NOMO-1 (cell line): ENCODE measurements around the gene TPM1.
A peak's percentile ranks its signal among the peaks of the same experiment; 100 is the strongest.

Source experiments
- DNase-seq, 2 experiments: peaks; one replicate each; lab custom pipeline; 2025; ENCODE audit not compliant: unreplicated experiment in 2 of 2; lab: John Stamatoyannopoulos, UW

Gene TPM1

DNA sequence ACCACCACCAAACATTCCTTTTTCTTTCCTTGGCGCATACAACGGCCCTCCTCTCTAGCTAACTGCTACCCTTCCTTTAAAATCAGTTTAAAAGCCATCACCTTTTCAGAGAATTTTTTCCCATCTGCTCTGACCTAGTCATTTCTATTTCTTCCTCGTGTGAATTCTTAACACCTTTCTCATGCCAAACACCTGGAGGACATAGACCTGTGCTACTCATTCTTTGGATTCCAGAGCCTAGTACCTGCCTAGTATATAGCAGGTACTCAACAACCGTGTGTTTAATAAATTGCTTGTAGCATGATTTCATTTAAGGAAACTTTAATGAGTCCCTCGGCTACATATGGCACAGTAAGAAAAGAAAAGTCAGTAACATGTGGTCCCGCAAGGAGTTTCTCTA lies 2.0 kb upstream of the TPM1 start:
- DNase-seq = no peak

DNA sequence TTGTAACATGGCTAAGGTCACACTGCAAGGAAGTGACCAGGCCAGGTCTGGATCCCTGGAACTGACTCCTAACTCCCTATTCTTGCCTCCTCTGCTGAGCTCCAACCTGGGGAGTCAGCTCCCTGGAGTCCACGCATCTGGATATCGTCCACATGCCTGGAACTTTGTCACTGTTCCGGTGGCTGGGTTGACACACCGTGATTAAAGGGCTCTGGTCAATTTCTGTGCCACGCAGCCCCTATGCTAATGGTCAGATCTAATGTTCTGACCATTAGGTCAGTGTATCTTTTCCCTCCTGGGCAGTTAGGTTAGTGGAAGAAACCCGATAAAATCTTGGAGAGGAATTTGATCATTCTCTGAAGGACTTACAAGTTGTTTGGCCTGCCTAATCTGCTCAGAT lies 1.6 kb upstream of the TPM1 start:
- no peak for DNase-seq

DNA sequence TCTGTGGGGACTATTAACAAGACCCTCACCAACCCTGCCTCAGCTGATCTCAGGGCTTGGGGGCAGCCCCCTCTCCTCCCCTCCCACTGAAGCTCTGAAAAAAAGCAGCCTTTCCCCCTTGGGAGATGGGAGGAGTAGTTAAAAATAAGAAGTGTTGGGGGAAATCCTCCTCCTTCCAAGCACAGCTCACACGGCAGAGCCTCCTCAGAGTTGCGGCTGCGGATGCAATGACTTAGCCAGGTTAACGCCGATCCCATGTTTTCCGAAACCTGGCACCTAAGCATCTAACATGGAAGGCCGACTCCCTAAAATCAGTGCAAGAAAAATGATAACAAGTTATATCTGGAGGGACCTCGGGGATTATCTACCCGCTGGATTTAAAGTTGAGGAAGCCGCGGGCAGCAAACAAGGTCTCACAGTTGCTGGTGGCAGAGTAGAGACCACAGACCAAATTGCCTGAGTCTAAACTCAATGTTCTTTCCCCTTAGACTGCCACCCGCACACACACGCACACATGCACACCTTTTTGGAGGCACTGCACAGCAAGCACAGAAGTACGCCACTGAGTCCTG lies 1.1 kb upstream of the TPM1 start:
- DNase-seq = no peak

DNA sequence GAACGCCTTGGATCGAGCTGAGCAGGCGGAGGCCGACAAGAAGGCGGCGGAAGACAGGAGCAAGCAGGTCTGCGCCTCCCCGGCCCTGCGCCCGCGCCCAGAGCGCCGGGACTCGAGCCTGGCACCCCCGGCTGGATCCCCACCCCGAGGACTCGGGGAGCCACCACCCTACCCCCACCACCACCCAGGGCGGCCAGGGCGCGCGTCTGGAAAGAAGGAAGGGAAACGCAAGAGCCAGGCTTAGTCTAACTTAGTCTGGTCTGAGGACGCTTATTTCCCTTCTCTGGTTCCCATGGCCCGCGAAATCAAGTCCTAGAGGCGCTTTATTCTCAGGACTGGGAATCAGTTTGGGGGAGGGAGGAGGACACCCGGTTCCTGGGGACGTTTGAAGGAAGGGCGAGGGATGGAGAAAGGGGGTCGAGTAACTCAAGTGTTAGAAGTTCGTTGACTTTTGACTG lies 359 bp downstream of the TPM1 start:
- peak in 1 of 2 experiments; percentile 33 for DNase-seq

DNA sequence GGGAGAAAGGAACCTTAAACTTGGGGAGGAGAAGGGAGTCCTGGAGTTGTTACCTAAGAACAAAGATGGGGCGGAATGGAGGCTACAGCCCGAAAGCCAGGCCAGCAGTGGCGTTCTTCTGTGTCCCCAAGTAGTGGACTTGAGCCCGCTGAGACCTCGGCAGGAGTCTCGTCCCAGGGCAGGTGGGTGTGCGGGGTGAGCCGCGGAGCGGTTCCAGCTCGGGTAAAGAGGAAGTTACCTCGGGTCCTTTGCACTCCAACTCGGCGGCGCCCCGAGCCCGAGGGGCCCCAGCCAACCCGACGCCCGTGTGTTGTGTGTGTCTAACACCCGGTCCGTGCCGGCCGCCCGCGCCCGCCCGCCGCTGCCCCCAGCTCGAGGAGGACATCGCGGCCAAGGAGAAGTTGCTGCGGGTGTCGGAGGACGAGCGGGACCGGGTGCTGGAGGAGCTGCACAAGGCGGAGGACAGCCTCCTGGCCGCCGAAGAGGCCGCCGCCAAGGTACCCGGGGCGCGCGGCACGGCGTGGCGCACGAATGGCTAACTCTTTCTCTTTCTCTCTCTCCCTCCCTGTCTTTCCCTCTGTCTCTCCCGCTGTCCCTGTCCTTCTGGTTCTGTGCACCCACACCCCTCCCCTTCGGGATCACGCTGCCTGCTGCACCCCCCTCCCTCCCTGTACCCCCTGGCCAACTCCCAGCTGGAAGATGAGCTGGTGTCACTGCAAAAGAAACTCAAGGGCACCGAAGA lies 959 bp downstream of the TPM1 start:
- peak; percentile 33 to 40 for DNase-seq

DNA sequence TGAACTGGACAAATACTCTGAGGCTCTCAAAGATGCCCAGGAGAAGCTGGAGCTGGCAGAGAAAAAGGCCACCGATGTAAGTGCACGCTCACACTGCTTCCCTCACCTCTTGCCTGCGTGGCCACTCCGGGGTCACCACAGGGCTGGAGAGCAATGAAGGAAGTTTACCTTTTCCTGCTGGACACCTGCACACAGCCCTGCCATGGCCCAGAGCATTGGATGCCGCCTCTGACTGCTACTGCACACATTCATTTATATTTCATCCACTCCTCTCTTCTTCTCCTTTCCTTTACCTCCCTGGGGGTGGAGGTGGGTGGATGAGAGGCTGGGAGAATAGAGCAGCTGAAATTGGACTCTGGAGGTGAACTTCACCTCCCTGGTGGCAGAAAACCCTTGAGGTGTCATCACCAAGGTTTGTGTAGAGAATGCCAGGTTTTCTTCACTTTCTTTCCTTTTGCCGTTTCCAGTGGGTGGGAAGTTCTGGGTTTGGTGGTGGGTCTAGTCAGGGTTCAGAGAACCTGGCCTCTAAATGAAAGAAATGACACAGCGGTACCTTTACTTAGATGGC lies 1.6 kb downstream of the TPM1 start:
- DNase-seq = no peak

DNA sequence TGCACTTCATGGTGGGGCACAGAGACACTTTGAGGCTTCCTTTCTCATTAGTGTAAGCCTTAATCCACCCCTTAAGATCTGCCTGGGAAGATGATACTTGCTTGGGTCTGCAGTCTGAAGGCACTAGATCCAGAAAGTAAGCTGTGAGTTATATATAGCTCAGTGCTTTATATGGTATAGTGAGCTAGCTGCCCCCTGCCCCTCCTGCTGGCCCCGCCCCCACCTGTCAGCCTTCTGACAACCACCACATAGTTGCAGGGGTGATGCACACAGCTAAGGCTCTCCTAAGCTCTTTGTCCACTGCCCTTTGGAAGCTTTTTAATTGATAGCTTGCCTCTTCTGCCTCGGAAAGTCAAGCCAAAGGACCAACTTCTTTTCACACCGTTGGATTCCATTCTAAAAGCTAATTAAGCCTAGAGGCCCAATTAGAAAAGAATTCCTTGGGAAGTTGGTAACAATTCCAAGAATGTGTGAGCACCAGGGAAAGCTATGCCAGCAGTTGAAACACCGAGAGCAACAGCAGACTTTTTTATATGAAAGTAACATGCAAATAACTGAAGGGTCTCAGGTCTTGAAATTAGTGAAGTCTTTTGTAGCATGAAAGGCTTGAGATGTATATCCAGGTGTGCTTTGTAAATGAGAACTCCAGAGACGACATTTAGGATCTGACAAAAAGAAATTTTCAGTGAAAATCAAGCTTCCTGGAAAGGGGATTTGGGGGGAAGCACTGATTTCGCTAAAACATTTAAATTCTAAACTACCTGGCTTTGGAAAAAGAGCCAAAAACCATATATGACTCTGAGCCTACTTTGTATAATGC lies 2.3 kb downstream of the TPM1 start:
- DNase-seq = no peak

DNA sequence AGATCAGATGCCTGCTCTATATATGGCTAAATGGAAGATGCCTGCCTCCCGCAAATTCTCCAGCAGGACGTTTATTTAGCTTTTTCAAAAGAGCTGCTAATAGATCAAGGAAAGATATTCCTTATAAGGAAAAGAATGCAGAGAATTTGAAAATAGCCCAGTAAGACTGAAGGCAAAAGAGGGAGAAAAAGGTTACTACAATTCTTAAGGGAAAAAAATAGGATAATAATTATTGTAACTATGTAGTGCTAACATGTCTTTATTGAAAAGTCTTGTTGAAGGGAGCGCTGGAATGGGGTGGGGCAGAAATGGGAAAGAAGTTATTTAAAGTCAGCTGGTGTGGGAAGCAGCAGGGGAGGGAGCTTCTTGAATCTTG lies 2.9 kb downstream of the TPM1 start:
- no peak for DNase-seq

DNA sequence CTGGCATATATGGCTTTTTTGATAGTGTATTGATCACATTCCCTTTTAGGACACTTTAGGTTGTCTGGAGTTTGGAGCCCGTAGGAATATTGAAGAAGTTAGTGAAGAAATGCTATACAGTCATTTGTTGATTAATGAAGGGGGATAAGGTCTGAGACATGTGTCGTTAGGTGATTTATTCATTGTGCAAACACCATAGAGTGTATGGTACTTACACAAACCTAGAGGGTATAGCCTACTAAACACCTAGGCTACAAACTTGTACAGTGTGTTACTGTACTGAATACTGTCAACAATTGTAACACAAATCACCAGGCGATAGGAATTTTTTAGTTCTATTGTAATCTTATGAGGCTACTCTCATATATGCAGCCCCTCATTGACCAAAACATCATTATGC lies 3.3 kb downstream of the TPM1 start:
- no peak for DNase-seq

DNA sequence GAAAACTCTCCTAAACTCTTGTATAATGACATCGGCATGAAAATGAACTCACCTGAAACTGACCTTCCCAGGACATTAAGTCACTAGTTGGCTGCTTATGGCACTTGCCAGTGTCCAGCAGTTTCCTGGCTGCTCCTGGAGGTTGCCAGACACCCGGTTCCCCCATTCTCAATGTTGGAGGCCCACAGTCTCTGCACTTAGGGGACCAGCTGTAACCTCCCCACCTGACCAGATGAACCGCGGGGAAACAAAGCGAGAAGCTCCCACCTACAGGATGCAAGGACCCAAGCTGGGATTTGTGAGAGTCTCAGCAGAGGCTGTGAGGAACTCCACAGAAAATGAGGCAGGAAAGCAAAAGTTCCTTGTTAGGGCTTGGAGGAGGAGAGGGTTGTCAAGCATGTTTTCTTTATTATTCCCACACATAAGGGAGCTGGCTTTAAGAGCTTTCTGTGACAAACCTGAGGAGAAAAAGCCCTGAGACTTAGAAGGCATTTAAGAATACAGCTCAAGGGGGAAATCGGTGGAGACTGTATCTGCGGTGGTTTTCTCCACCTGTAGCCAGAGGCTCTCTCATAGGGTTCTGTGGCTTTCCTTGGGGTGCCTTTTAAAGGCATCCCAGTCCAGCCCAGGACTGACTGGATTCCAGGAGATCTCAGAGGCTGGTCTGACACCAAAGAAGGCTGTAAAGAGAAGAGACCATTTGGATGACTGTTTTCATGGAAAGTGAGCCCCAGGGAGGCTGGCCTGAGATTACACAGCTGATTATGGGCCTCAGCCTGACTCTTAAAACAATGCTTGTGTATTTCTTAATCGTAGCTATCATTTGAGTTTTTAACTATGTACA lies 4.6 kb downstream of the TPM1 start:
- no peak for DNase-seq

DNA sequence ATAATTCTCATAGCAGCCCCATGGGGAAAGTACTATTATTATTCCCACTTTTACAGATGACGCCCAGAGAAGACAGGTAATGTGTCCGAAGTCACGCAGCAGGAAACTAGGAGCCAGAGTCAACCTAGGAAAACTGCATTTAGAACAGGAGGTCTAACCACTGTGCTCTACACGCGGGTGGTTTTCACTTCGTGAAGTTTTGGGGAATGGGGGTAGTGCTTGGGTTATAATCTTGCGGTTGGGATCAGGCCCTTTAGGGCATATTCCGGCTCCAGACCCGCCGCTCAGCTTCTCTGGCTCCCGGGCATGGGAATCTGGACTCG lies 5.2 kb downstream of the TPM1 start:
- DNase-seq = no peak

DNA sequence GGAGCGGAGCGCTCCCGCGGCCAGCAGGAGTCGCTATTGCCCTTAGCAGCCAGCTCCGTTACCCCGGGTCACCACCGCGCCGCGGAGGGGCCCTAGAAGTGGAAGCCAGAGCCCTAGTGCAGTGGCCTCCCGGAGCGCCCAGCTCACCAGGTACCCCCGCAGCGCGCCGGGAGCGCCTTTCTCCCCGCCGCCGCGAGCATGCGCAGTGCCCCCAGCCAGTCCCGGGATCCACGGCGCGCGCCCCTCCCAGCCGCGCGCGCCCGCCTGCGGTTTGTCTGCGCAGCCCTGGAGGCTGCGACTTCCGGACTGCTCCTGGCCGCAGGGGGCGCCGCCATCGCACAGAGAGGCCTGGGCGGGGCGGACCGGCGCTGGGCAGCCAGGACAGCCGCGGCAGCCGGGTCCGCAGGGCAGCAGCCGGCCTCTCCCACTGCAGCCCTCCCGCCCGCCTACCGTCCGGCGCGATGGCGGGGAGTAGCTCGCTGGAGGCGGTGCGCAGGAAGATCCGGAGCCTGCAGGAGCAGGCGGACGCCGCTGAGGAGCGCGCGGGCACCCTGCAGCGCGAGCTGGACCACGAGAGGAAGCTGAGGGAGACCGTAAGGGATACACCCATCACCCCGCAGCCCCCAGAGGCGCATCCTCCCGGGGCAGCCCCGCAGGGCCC lies 5.7 kb downstream of the TPM1 start:
- peak; percentile 72 to 77 for DNase-seq

DNA sequence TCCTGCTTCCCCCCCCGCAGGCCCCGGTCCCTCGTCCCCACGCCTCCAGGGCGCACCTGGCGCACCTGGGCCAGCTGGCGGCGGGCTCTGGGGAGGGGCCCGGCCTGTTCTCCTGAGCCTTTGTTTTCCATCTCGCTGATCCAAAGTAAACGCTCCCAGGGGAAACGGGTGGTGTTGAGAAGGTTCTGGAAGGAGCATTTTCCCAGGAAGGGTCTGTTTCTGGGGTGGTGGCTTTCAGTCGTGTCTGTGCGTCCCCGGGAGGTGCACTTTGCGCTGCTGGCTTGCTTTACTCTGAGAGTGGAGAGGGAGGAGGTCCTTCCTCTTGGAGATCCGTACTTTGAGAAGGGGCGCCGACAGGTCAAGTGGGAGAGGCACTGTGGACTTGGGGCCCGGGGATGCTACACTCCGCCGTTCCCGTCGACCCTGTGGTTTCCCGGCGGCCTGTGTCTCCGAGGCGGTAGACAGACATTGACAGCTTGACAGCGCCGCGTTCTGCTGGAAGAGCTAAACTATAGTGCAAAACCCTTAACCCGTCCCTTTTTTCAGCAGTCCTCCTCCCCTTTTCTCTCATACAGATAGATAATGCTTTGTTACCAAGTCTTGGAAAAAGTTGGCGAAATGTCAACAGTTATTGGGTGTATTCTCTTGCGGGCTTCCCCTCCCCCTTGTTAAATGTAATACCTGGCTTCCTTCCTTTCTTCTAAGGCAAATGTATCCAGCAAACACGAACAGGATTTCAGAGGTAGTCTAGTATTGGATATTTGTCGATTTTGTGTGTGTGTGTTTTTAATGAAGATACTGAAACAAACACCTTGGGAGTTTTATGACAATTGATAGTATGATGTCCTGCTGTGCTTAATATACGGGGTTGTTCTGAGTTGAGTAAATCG lies 6.5 kb downstream of the TPM1 start:
- peak; percentile 21 to 29 for DNase-seq

DNA sequence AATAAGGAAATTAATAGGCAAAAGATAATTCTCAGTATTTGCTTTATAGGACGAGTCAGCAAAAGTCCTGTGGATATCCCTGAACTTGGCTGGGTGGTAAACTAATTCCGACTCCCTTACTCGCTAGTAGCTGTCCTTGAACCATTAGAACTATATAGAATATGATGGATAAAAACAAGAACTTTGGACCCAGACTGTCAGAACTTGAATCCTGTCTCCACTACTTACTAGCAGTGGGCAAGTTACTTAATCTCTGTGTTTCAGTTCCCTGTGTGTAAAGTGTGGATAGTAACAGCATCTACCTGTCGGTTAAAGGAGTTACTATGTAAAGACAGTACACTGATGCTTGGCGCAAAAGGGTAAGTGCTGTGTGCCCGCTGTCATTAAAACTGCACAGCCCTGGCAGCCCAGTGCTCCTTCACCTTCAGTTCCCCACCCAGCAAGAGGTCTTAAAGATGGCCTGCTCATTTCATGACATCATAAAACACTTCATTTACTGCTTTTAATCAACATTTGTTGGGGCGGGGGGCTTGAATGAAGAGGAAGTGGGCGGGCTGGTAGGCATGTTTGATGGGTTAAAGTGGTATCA lies 7.3 kb downstream of the TPM1 start:
- DNase-seq = no peak

DNA sequence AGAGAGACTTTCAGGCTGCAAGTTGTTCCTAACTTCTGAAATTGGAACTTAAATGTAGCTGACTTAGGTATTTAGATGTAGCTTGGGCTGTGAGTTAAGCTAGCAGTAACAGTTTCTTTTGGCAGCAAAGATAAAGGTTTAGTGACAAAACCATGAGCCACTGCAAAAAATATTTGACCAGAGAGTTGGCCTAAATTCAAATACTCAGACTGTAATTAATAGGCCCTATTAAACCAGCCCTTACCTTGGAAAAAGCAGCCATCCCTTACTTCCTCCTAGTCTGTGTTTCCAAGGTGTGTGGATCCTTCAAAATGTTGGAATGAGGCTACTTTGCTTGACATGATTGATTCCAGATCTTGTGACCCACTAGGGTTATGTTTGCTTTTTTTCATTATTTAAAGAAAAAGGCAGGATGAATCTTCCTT lies 8.2 kb downstream of the TPM1 start:
- DNase-seq = no peak

DNA sequence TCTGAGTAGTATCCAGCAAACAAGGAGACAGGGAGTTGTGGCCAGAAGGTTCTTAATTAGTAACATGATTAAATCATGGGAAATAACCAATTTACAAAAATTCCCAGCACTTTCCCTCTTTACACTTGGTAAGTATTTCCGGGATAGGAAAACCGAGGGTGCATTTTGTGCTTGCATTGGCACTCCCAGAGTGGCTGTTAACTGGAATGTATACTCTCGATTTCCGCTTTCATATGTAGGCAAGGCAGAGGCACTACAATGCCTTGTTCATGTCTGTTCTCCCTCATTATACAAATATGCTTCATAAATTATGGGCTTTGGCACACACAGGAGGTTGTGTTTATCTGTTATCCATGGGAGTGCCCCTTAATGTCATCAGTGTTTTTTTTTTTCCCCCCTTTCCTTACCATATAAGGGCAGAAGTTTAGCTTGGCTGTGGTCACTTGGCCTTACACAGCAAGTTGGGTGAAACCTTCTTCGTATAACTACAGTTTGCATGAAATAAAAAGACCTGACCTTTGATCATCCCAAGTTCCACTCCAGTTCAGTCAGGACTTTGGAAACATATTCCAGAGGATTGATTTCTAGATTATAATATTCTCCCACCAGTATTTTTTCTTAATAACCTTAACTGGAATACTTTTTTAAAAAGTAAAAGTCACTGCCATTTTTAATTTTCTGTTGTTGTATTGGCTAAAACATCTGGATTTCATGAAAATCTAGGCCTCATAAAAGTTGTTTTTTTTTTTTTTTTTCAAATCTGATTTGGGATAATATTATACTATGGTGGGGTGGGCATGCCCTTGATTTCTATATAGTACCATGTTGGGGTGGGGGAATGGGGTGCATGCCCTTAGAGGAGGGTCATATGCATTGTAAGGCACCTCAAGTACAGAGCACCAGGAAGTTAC lies 8.9 kb downstream of the TPM1 start:
- DNase-seq = no peak

DNA sequence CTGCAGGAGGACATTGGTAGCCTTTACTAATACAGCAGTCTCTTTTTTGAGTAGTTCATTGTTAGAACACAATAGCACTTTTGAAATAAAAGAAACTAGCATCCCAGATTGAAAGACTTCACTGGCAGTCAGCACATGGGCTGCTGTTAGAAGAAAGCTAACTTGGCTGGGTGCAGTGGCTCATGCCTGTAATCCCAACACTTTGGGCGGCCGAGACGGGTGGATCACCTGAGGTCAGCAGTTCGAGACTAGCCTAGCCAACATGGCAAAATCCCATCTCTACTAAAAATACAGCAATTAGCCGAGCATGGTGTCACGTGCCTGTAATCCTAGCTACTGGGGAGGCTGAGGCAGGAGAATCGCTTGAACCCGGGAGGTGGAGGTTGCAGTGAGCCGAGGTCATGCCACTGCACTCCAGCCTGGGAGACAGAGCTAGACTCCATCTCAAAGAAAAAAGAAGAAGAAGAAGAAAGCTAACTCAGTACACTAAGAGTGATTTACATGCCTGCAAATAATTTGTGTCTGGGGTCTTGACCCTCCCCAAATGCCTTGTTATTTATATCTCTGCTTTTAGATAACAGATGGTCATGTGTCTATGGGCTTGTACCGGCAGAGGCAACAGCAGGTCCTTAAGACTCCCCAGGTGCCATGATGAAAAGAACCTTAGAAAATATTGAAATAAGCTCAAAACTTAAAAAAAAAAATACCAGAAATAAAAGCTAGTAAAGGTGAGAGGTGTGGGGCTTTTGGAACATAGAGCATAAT lies 9.7 kb downstream of the TPM1 start:
- DNase-seq = no peak
